GM21360 (cell line): ENCODE results near the gene OXSM.

ENCODE experiments used
- ATAC-seq: cut with Tn5 transposase; IDR thresholded peaks from one replicate; pipeline ENCODE4 v1.9.1; 2021; ENCODE audit warnings: mild to moderate bottlenecking, moderate library complexity; ENCODE audit not compliant: unreplicated experiment

The OXSM gene

GRCh38 chr3:25803833-25804232 is 13.9 kb downstream of the OXSM start:
- ATAC-seq = no peak

DNA sequence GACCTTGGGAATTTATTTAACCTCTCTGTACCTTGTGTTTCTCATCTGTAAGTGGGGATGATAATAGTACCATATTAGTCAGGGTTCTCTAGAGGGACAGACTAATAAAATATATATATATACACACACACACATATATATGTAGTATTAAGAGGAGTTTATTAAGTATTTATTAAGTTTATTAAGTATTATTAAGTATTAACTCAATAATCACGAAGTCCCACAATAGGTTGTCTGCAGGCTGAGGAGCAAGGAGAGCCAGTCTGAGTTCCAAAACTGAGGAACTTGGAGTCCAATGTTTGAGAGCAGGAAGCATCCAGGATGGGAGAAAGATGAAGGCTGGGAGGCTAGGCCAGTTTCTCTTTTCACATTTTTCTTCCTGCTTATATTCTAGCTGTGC is 14.8 kb downstream of the OXSM start:
- no peak for ATAC-seq

DNA sequence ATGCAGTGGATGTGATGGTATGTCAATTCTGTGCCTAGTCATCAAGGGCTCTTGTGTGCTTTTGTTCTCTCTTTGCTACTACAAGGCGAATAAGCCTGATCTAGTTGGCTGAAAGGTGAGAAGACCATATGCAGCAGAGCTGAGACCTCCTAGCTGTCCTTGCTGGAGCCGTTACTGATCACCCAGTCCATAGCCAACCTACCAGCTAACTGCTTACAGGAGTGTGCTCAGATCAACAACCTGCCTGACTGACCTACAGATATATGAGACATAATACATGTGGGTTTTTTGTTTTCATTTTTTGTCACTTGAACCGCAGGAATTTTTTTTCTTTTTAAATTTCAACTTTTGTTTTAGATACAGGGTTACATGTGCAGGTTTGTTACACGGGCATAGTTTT is 22.8 kb downstream of the OXSM start:
- no peak for ATAC-seq

GRCh38 chr3:25817107-25817506 is 27.2 kb downstream of the OXSM start:
- peak; percentile 60 for ATAC-seq

DNA sequence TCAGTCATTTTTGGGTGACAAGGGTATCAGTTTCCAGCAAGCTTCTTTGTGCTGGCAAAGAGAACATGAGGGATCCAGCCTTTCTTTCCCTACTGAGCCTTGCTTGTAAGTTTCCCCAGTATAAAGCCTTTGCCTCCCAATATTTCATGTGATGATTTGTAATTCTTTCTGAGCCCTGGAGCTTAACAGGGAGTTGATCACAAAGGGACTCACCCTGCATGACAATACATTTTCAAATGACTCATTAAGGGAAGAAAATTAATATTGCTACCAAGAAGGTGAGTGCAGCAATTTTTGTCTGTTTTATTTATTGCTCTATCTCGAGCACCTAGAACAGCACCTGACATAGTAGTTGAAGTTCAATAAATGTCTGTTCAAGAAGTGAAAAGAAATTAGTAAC is 27.7 kb downstream of the OXSM start:
- ATAC-seq = no peak

DNA sequence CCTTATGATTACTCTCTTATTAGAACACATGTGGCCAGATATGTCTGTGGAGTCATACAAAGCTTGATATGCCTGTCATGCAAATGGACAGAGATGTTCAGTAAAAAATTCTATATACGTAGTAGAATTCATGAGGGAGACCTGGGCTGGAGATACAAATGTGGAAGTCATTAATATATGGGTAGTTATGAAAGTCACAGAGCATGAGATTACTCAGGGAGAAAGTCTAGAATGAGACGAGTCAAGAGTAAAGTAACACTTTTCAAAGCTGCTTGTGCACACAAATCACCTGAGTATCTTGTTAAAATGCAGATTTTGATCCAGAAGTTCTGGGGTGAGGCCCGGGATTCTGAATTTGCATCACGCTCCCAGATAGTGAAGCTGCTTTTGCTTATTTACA is 28.4 kb downstream of the OXSM start:
- no peak for ATAC-seq

GRCh38 chr3:25820366-25820765 is 30.5 kb downstream of the OXSM start:
- no peak for ATAC-seq

GRCh38 chr3:25820816-25821486 is 31.1 kb downstream of the OXSM start:
- ATAC-seq = no peak

GRCh38 chr3:25821746-25822573 is 32.1 kb downstream of the OXSM start:
- no peak for ATAC-seq

DNA sequence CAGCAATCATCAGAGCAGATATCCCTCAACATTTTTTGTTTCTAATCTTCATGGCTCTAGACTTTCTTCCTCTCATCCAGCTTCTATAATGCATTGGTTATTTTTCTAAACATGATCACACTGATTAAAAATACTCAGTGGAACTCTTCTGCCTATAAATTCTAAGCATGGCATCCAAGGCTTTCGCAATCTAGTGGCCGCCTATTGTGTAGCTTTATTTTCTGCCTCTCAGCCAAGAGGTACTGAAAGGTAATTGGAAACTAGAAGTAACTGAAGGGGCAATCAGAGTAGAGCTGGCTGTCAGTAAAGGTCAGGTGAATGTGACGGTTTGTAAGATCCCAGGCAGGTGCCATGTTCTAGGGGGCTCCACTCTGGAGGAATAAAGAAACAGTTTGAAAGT is 33.4 kb downstream of the OXSM start:
- no peak for ATAC-seq

- ATAC-seq = no peak
Measured at GRCh38 chr3:25826510-25826909, 36.6 kb downstream of the OXSM start.

- ATAC-seq = no peak
Measured at GRCh38 chr3:25830373-25831280, 40.7 kb downstream of the OXSM start.

- no peak for ATAC-seq
Measured at GRCh38 chr3:25831578-25831977, 41.7 kb downstream of the OXSM start.

DNA sequence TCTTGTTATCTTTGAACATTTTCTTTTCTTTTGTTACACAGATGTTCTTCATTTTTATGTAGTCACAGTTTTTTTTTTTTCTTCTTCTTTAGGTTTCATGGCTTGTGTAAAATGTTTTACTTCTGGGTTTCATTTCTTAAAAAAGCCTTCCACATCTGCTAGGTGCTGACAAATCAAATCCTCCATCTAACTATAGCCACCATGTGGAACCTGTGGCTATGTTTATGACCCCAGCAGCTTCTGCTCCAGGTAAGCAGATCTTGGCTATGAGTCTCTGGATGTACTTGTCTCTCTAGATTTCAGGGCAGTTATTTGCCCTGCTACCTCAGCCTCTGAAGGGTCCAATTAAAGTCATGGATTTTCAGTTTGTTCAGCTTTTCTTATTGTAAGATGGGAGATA is 44.5 kb downstream of the OXSM start:
- ATAC-seq = peak; percentile 77

- ATAC-seq = no peak
Measured at GRCh38 chr3:25836579-25836978, 46.7 kb downstream of the OXSM start.

DNA sequence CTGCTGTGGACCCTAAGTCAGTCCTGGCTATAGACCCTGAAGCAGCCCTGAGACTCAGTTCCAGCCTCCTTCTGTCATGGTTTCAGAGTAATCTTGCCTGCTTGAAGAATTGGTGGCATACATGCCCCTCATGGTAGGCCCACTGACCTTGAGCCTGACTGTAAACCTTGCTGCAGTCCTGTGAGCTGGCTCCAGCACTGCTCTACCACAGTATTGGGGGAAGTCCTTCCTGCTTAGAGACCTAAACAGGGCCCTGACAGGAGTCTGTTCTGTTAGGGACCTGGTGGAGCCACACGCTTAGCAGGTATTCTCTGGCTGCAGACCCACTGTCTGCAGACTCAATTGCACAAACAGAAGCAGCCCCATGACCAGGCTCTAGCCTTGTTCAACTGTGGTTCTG is 47.1 kb downstream of the OXSM start:
- no peak for ATAC-seq

DNA sequence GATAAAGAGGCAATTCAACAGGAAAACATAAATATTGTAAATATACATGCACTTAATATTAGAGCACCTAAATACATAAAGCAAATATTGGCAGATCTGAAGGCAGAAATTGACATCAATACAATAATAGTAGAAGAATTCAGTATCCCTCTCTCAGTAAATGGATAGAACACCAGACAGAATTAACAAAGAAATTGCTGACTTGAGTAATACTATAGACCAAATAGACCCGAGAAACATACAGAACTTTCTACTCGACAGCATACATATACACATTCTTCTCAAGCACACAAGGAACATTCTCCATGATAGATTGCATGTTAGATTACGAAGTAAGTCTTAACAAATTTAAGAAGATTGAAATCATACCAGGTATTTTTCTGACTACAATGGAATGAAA is 50.2 kb downstream of the OXSM start:
- ATAC-seq = no peak

DNA sequence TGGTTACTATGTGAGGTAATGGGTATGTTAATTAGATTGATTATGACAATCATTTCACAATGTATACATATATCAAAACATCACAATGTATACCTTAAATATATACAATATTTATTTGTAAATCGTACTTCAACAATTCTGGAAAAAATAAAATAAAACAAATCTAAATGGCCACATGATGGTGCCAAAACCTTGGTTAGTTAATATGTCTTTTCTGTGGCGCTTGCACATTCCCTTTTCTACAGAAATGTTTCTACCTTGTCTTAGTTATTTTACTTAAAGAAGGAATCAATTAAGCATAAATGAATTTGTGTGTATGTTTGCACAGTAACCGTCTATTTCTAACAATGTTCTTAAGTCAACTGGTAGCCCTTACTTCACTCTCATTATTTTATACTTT is 53.4 kb downstream of the OXSM start:
- ATAC-seq = no peak
